ENCODE measurements around the gene MARCHF3.

DNA sequence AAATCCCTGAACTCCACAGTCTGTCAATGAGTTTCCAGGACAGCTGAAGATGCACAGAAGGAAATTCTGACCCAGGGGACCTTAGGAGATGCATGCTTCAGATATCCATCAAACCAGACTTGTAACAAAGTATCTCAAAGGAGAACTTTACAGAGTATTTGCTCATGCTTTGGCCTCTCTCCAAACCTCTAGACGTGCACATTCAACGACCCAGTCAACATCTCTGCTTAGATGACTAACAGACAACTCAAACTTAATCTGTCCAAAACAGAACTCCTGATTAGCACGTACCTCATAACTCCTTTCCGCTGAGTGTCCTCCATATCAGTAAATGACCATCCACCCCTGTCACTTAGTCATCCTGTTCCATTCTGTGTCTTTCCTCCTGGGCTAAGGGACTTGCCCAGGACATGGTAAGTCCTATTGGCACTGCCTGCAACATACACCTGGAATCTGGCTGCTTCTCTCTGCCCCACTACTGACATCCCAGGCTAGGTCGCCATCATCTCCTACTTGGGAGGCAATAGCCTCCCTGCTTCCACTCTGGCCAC lies 146.0 kb downstream of the MARCHF3 start:
- TF ChIP-seq EZH2 (IDR thresholded peaks at IDR 0.05) (no peak), POLR2AphosphoS5 (IDR thresholded peaks at IDR 0.05; ENCODE audit: borderline replicate concordance, low read depth, low read length) (no peak), FOXP2 (optimal IDR thresholded peaks at IDR 0.05; ENCODE audit: control extremely low read depth, extremely low read length, insufficient read depth) (no peak)

All from SK-N-MC (cell line).